ENCODE results near the gene EIF4E2. TPM values are rescaled to one million over a fixed set of nuclear protein-coding genes. Genes with fewer than 3 reads are reported as not detected.

Gene EIF4E2
- total RNA-seq, 2 experiments from 2014 or later = 68.1 to 76.4 TPM

- POLR2A ChIA-PET = no interaction called here
- no peaks in the 10 kb centered on the region for H3K9me3 Mint-ChIP-seq
- H3K27ac Mint-ChIP-seq = no peak overlapping the region
- CTCF ChIA-PET = no interaction called here
- peaks cover 1% of the 10 kb centered on the region for H3K27me3 Mint-ChIP-seq
- peaks cover 3% of the 10 kb centered on the region for H3K4me1 Mint-ChIP-seq
- no peak overlapping the region for H3K4me3 Mint-ChIP-seq
- no peak for DNase-seq
- peaks cover 12% of the 10 kb centered on the region for H3K36me3 Mint-ChIP-seq (ENCODE audit: low read depth)
Measured at GRCh38 chr2:232588031-232588430, 37.5 kb downstream of the EIF4E2 start.

DNA sequence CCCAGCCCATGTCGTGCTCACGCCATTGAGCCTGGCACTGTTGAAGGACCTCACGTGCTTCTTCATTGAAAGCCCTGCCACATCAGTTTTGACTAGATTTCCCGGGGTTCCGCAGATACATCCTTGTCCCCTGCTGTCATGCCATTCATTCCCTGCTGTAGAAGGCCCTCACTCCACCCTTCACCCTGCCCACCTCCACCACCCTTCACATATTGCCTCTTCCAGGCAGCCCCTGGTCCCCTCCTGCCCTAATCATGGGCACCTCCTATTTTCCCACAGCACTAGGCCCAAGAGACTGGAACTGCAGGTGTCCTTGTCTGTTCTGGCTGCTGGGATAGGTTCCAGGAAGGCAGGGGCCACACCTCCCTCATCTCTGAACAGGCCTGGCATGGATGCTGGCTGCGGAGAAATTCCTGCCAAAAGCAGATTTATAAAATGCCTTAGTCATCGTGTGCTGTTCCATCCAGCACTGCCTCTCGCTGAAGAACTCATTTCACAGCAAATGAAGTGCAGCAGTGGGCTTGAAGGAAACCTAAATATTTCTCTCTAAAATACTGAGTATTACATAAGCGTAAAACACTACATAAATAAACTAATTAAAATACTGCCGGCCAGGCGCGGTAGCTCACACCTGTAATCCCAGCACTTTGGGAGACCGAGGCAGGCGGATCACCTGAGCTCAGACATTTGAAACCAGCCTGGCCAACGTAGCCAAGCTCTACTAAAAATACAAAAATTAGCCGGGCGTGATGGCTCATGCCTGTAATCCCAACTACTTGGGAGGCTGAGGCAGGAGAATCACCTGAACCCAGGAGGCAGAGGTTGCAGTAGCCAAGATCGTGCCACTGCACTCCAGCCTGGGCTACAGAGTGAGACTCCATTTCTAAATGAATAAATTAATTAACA, 38.4 kb downstream of the EIF4E2 start:
- H3K4me3 Mint-ChIP-seq = no peak overlapping the region
- no peak for DNase-seq
- H3K36me3 Mint-ChIP-seq (ENCODE audit: low read depth) = peaks cover 7% of the 10 kb centered on the region
- H3K27ac Mint-ChIP-seq = no peak overlapping the region
- ChIA-PET CTCF (no interaction called here), POLR2A (no interaction called here)
- H3K4me1 Mint-ChIP-seq = peaks cover 8% of the 10 kb centered on the region
- H3K9me3 Mint-ChIP-seq = no peaks in the 10 kb centered on the region
- peaks cover 1% of the 10 kb centered on the region for H3K27me3 Mint-ChIP-seq

DNA sequence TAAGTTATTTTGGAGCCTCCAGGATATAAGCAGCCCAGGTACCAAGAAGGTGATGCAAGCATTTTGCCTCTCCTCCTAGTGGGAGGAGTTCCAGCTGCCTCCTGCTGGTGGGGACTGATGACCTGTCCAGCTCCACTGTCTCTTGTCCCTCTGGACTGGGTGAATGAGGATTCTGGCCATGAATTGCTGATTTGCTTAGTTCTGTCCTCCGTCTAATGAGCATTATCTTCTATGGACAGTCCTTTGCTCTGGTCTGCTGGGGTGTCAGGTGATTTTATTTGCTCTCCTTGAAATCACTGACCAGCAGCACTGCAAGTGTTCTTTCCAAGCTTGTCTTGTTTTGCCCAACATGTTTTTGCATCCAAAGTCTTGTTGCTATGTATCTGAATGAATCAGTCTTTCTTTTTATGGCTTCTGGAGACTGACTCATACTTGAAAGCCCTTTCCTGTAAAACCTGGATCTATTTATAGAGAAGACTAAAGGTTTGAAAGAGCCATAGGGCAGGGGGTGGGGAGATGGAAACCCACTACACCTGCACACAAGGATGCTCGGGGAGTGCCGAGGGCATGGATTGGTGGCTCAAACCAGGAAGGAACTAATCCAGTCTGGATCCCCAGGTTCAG, 42.4 kb downstream of the EIF4E2 start:
- H3K27ac Mint-ChIP-seq = no peak overlapping the region
- ChIA-PET POLR2A (no interaction called here), CTCF (interaction anchor here (0.9 to 3.1 kb wide), 4 partner anchors 12 to 38 kb away, joined by 3 to 17 read pairs (median 3); no protein-coding TSS in a partner anchor)
- DNase-seq = no peak
- H3K9me3 Mint-ChIP-seq = no peaks in the 10 kb centered on the region
- peaks cover 8% of the 10 kb centered on the region for H3K4me1 Mint-ChIP-seq
- no peaks in the 10 kb centered on the region for H3K36me3 Mint-ChIP-seq (ENCODE audit: low read depth)
- H3K27me3 Mint-ChIP-seq = peaks cover 1% of the 10 kb centered on the region
- no peak overlapping the region for H3K4me3 Mint-ChIP-seq

GRCh38 chr2:232593982-232594381, 43.5 kb downstream of the EIF4E2 start:
- Mint-ChIP-seq H3K27me3 (peaks cover 1% of the 10 kb centered on the region), H3K4me3 (no peak overlapping the region), H3K9me3 (no peaks in the 10 kb centered on the region), H3K36me3 (ENCODE audit: low read depth) (no peaks in the 10 kb centered on the region), H3K4me1 (peaks cover 8% of the 10 kb centered on the region), H3K27ac (no peak overlapping the region)
- ChIA-PET CTCF (interaction anchor here (0.6 to 1.2 kb wide), 4 partner anchors 15 to 140 kb away, joined by 3 to 6 read pairs (median 4); no protein-coding TSS in a partner anchor), POLR2A (no interaction called here)
- DNase-seq = no peak

DNA sequence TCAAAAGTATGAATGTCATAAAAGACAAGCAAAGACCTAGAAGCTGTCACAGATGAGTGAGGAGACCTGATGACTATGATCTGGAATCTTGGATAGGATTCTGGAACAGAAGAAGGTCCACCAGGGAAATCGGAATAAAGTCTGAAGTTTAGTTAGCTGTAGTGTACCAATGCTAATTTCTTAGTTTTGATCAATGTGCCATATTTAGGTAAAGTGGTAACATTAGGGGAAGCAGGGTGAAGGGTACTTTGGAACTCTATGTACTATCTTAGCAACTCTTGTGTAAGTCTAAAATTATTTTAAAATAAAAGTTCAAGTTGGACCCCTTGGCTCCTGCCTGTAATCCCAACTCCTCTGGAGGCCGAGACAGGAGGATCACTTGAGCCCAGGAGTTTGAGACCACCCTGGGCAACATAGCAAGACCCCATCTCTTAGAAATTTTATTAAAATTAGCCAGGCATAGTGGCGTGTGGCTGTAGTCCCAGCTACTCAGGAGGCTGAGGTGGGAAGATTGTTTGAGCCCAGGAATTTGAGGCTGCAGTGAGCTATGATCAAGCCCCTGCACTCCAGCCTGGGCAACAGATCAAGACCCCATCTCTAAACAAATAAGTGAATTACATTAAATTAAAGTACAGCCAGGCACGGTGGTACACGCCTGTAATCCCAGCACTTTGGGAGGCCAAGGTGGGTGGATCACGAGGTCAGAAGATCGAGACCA, 47.0 kb downstream of the EIF4E2 start:
- Mint-ChIP-seq H3K9me3 (no peaks in the 10 kb centered on the region), H3K36me3 (ENCODE audit: low read depth) (no peaks in the 10 kb centered on the region)
- CTCF ChIA-PET = interaction anchor here (1.1 kb wide), 1 partner anchor 34 kb away, joined by 4 read pairs; no protein-coding TSS in a partner anchor

GRCh38 chr2:232598293-232598692, 47.8 kb downstream of the EIF4E2 start:
- DNase-seq = no peak
- Mint-ChIP-seq H3K4me3 (no peak overlapping the region), H3K27me3 (peaks cover 3% of the 10 kb centered on the region), H3K27ac (no peak overlapping the region), H3K36me3 (ENCODE audit: low read depth) (no peaks in the 10 kb centered on the region), H3K4me1 (peaks cover 2% of the 10 kb centered on the region), H3K9me3 (no peaks in the 10 kb centered on the region)
- ChIA-PET CTCF (interaction anchor here (0.6 to 1.1 kb wide), 2 partner anchors 35 to 705 kb away, joined by 4 read pairs; no protein-coding TSS in a partner anchor), POLR2A (no interaction called here)

More for the DNA sequence above, 47.0 kb downstream of the EIF4E2 start:
- DNase-seq = no peak
- Mint-ChIP-seq H3K27ac (no peak overlapping the region), H3K4me1 (peaks cover 8% of the 10 kb centered on the region), H3K4me3 (no peak overlapping the region), H3K27me3 (no peaks in the 10 kb centered on the region)
- POLR2A ChIA-PET = no interaction called here

- H3K9me3 Mint-ChIP-seq = no peaks in the 10 kb centered on the region
- H3K4me3 Mint-ChIP-seq = no peak overlapping the region
- ChIA-PET POLR2A (no interaction called here), CTCF (interaction anchor here (0.6 to 1.0 kb wide), 2 partner anchors 12 to 16 kb away, joined by 3 read pairs; no protein-coding TSS in a partner anchor)
- peaks cover 13% of the 10 kb centered on the region for H3K27me3 Mint-ChIP-seq
- H3K36me3 Mint-ChIP-seq (ENCODE audit: low read depth) = no peaks in the 10 kb centered on the region
- DNase-seq = no peak
- no peak overlapping the region for H3K27ac Mint-ChIP-seq
- H3K4me1 Mint-ChIP-seq = peaks cover 2% of the 10 kb centered on the region
Measured at GRCh38 chr2:232600053-232600773, 49.7 kb downstream of the EIF4E2 start.

- CTCF ChIA-PET = interaction anchor here (1.1 to 1.3 kb wide), 2 partner anchors 53 to 319 kb away, joined by 3 read pairs; partner anchors contain the start of genes EIF4E2 and TIGD1
- POLR2A ChIA-PET = no interaction called here
- no peak for DNase-seq
- Mint-ChIP-seq H3K4me1 (peaks cover 8% of the 10 kb centered on the region), H3K9me3 (no peaks in the 10 kb centered on the region), H3K36me3 (ENCODE audit: low read depth) (no peaks in the 10 kb centered on the region), H3K4me3 (no peak overlapping the region), H3K27me3 (peaks cover 13% of the 10 kb centered on the region), H3K27ac (no peak overlapping the region)
Measured at GRCh38 chr2:232603283-232603682, 52.8 kb downstream of the EIF4E2 start.

GRCh38 chr2:232604535-232604934, 54.0 kb downstream of the EIF4E2 start:
- Mint-ChIP-seq H3K27ac (no peak overlapping the region), H3K9me3 (no peaks in the 10 kb centered on the region), H3K36me3 (ENCODE audit: low read depth) (no peaks in the 10 kb centered on the region), H3K27me3 (peaks cover 13% of the 10 kb centered on the region), H3K4me3 (no peak overlapping the region), H3K4me1 (peaks cover 8% of the 10 kb centered on the region)
- ChIA-PET POLR2A (no interaction called here), CTCF (interaction anchor here (1.1 to 1.3 kb wide), 3 partner anchors 54 to 449 kb away, joined by 3 read pairs; partner anchors contain the start of genes EIF4E2 and TIGD1)
- DNase-seq = no peak

GRCh38 chr2:232607011-232607410, 56.5 kb downstream of the EIF4E2 start:
- CTCF ChIA-PET = interaction anchor here (0.6 to 0.7 kb wide), 5 partner anchors 81 to 740 kb away, joined by 3 read pairs; no protein-coding TSS in a partner anchor
- no peak for DNase-seq
- H3K4me1 Mint-ChIP-seq = peaks cover 8% of the 10 kb centered on the region
- H3K4me3 Mint-ChIP-seq = no peak overlapping the region
- POLR2A ChIA-PET = no interaction called here
- H3K27me3 Mint-ChIP-seq = peaks cover 13% of the 10 kb centered on the region
- H3K36me3 Mint-ChIP-seq (ENCODE audit: low read depth) = no peaks in the 10 kb centered on the region
- H3K9me3 Mint-ChIP-seq = no peaks in the 10 kb centered on the region
- H3K27ac Mint-ChIP-seq = no peak overlapping the region

GRCh38 chr2:232609607-232610006, 59.1 kb downstream of the EIF4E2 start:
- ChIA-PET POLR2A (no interaction called here), CTCF (no interaction called here)
- Mint-ChIP-seq H3K27ac (no peak overlapping the region), H3K4me1 (peaks cover 6% of the 10 kb centered on the region), H3K36me3 (ENCODE audit: low read depth) (no peaks in the 10 kb centered on the region), H3K4me3 (no peak overlapping the region), H3K27me3 (peaks cover 1% of the 10 kb centered on the region), H3K9me3 (no peaks in the 10 kb centered on the region)
- DNase-seq = no peak

DNA sequence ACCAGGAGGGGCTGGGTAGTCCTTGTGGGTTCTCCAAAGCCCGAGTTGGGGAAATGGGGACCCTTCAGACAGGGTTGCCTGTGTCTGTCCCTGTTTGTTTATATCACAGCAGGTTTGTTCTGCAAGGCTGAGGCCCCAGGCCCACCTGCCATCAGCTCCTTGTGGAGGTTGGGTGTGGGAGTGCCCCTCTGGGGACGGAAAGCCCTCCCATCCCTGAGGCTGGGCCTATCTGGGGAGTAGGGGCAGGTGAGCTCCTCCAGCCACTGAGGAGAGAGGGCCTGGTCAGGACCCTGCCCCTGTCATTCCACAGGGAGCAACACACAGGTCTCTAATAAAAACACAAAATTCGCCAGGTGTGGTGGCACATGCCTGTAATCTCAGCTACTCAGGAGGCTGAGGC, 59.6 kb downstream of the EIF4E2 start:
- Mint-ChIP-seq H3K4me1 (peaks cover 6% of the 10 kb centered on the region), H3K27me3 (peaks cover 1% of the 10 kb centered on the region), H3K4me3 (no peak overlapping the region), H3K36me3 (ENCODE audit: low read depth) (no peaks in the 10 kb centered on the region), H3K27ac (no peak overlapping the region), H3K9me3 (no peaks in the 10 kb centered on the region)
- POLR2A ChIA-PET = no interaction called here
- no peak for DNase-seq
- CTCF ChIA-PET = no interaction called here

All from activated CD4-positive, alpha-beta T cell treated with anti-CD3 and anti-CD28 coated beads, Interleukin-2, amount 10 ng/mL, durations not matched to agents 7 days and 5 days (primary cell).